Neural cell (in vitro differentiated cells): ENCODE measurements around the gene HBG1. TPM values are rescaled to one million over a fixed set of nuclear protein-coding genes. Genes with fewer than 3 reads are reported as not detected.

ENCODE experiments used
- H2AFZ ChIP-seq: fragments of 200-600, 300-800 bp; sonication (generic), shearing (Covaris generic); 2 replicates; pipeline ENCODE4 v1.6.0; 2014; ENCODE audit warnings: low read depth, mild to moderate bottlenecking, antibody characterized with exemption, low read length, moderate library complexity
- H3F3A ChIP-seq: fragments of 200-600 bp; shearing (Covaris generic); 2 replicates; pipeline ENCODE4 v1.6.1; 2016; ENCODE audit warnings: mild to moderate bottlenecking, moderate library complexity, mixed read lengths, antibody characterized with exemption, low read length; ENCODE audit not compliant: insufficient read depth, poor library complexity, severe bottlenecking
- H3K27ac ChIP-seq: fragments of 200-600, 300-800 bp; sonication (generic), shearing (Covaris generic); 2 replicates; pipeline ENCODE4 v1.5.1; 2014; ENCODE audit warnings: mild to moderate bottlenecking, low read length, moderate library complexity
- H3K27me3 ChIP-seq: fragments of 300-800, 200-600 bp; sonication (generic), shearing (Covaris generic); 2 replicates; pipeline ENCODE4 v1.6.0; 2014; ENCODE audit warnings: mild to moderate bottlenecking, low read depth, low read length, moderate library complexity; ENCODE audit not compliant: insufficient read depth
- H3K36me3 ChIP-seq: fragments of 300-800, 200-600 bp; sonication (generic), shearing (Covaris generic); 2 replicates; pipeline ENCODE4 v1.5.1; 2014; ENCODE audit warnings: mild to moderate bottlenecking, antibody characterized with exemption, low read length, moderate library complexity; ENCODE audit not compliant: insufficient read depth
- H3K4me2 ChIP-seq: fragments of 300-800, 200-600 bp; sonication (generic), shearing (Covaris generic); 2 replicates; pipeline ENCODE4 v1.6.0; 2014; ENCODE audit warnings: mild to moderate bottlenecking, low read length
- H3K4me3 ChIP-seq: fragments of 300-800, 200-600 bp; sonication (generic), shearing (Covaris generic); 2 replicates; pipeline ENCODE4 v1.5.1; 2014; ENCODE audit warnings: mild to moderate bottlenecking, low read length, moderate library complexity
- H3K79me2 ChIP-seq: fragments of 200-600 bp; shearing (Covaris generic); replicated peaks from 2 replicates; pipeline ENCODE4 v1.6.0; 2014; ENCODE audit warnings: mild to moderate bottlenecking, low read length, moderate library complexity; ENCODE audit not compliant: insufficient read depth
- H3K9ac ChIP-seq: fragments of 300-800, 200-600 bp; sonication (generic), shearing (Covaris generic); 2 replicates; pipeline ENCODE4 v1.6.1; 2016; ENCODE audit warnings: mild to moderate bottlenecking, low read length, mixed read lengths
- H3K9me2 ChIP-seq: fragments of 200-600 bp; shearing (Covaris generic); 2 replicates; pipeline ENCODE4 v1.6.1; 2016; ENCODE audit warnings: mild to moderate bottlenecking, low read length, mixed read lengths; ENCODE audit not compliant: insufficient read depth
- H3K9me3 ChIP-seq: fragments of 200-600, 300-800 bp; sonication (generic), shearing (Covaris generic); 2 replicates; pipeline ENCODE4 v1.6.1; 2016; ENCODE audit warnings: mild to moderate bottlenecking, mixed run types, low read length, moderate library complexity, mixed read lengths
- H4K20me1 ChIP-seq: fragments of 200-600 bp; shearing (Covaris generic); 2 replicates; pipeline ENCODE4 v1.6.1; 2016; ENCODE audit warnings: mild to moderate bottlenecking, mixed run types; ENCODE audit not compliant: insufficient read depth
- CTCF ChIP-seq: fragments of 450-650 bp; IDR thresholded peaks from 2 replicates; pipeline ENCODE4 v1.5.1; 2014; ENCODE audit warnings: antibody characterized with exemption, mild to moderate bottlenecking, moderate library complexity; ENCODE audit not compliant: poor library complexity, severe bottlenecking
- EP300 ChIP-seq: fragments of 450-650 bp; conservative IDR thresholded peaks from 2 replicates; pipeline ENCODE4 v1.6.1; 2014; ENCODE audit warnings: antibody characterized with exemption, mild to moderate bottlenecking, moderate library complexity; ENCODE audit not compliant: poor library complexity, severe bottlenecking
- EZH2 ChIP-seq: fragments of 200-600, 300-800 bp; shearing (Covaris generic), sonication (generic); IDR thresholded peaks from 2 replicates; pipeline ENCODE4 v1.6.1; 2014; ENCODE audit warnings: antibody characterized with exemption, low read length, borderline replicate concordance, mild to moderate bottlenecking; ENCODE audit not compliant: insufficient read depth, poor library complexity, severe bottlenecking
- MXI1 ChIP-seq: fragments of 450-650 bp; conservative IDR thresholded peaks from 2 replicates; pipeline ENCODE4 v1.6.1; 2014; ENCODE audit warnings: antibody characterized with exemption, mild to moderate bottlenecking; ENCODE audit not compliant: poor library complexity, severe bottlenecking
- POLR2AphosphoS5 ChIP-seq: IDR thresholded peaks from 2 replicates; pipeline ENCODE4 v1.6.1; 2012
- RAD21 ChIP-seq: fragments of 450-650 bp; conservative IDR thresholded peaks from 2 replicates; pipeline ENCODE4 v1.6.1; 2014; ENCODE audit warnings: antibody characterized with exemption, mild to moderate bottlenecking, moderate library complexity
- REST ChIP-seq: IDR thresholded peaks from 2 replicates; pipeline ENCODE4 v1.6.1; 2012; ENCODE audit warnings: borderline replicate concordance
- SMC3 ChIP-seq: fragments of 450-650 bp; conservative IDR thresholded peaks from 2 replicates; pipeline ENCODE4 v1.6.1; 2014; ENCODE audit warnings: antibody characterized with exemption, mild to moderate bottlenecking, moderate library complexity; ENCODE audit not compliant: poor library complexity
- TAF1 ChIP-seq: IDR thresholded peaks from 2 replicates; pipeline ENCODE4 v1.6.1; 2012; ENCODE audit warnings: low read depth
- polyA plus RNA-seq: library from polyadenylated mRNA; depleted of rRNA; stranded (reverse); fragments of >200 nt; gene quantifications from 2 replicates; pipeline ENCODE4 v1.2.3, GENCODE V29; 2014

The HBG1 gene
- polyA plus RNA-seq, 1 donor from 2014 or later: not detected

GRCh38 chr11:5289696-5290095 lies 40.0 kb upstream of the HBG1 start:
- H3K9me2 ChIP-seq: no peaks in the 10 kb centered on the region
- H3K27me3 ChIP-seq: no peaks in the 10 kb centered on the region
- no peaks in the 10 kb centered on the region for H3K9me3 ChIP-seq
- no peaks in the 10 kb centered on the region for H3K36me3 ChIP-seq
- H3F3A ChIP-seq: no peaks in the 10 kb centered on the region
- no peak overlapping the region for H3K4me2 ChIP-seq
- no peaks in the 10 kb centered on the region for H4K20me1 ChIP-seq
- H3K27ac ChIP-seq: no peak overlapping the region
- H3K79me2 ChIP-seq: no peaks in the 10 kb centered on the region
- H3K9ac ChIP-seq: no peak overlapping the region
- H2AFZ ChIP-seq: no peak overlapping the region
- no peak for TF ChIP-seq EZH2
- TF ChIP-seq SMC3: no peak
- TF ChIP-seq REST: no peak
- no peak for TF ChIP-seq TAF1
- TF ChIP-seq MXI1: no peak
- TF ChIP-seq POLR2AphosphoS5: no peak
- no peak for TF ChIP-seq RAD21
- no peak for TF ChIP-seq EP300
- no peak for TF ChIP-seq CTCF
- no peak overlapping the region for H3K4me3 ChIP-seq

GRCh38 chr11:5288906-5289550 lies 39.4 kb upstream of the HBG1 start:
- H3K4me3 ChIP-seq: no peak overlapping the region
- no peaks in the 10 kb centered on the region for H3K9me2 ChIP-seq
- H2AFZ ChIP-seq: no peak overlapping the region
- no peak overlapping the region for H3K27ac ChIP-seq
- no peak for TF ChIP-seq EP300
- no peak for TF ChIP-seq EZH2
- no peak for TF ChIP-seq RAD21
- no peak for TF ChIP-seq TAF1
- TF ChIP-seq SMC3: no peak
- no peak for TF ChIP-seq POLR2AphosphoS5
- no peak for TF ChIP-seq REST
- TF ChIP-seq CTCF: no peak
- no peak for TF ChIP-seq MXI1
- H3K27me3 ChIP-seq: no peaks in the 10 kb centered on the region
- no peaks in the 10 kb centered on the region for H3K36me3 ChIP-seq
- no peak overlapping the region for H3K4me2 ChIP-seq
- H3K79me2 ChIP-seq: no peaks in the 10 kb centered on the region
- no peaks in the 10 kb centered on the region for H3K9me3 ChIP-seq
- no peaks in the 10 kb centered on the region for H3F3A ChIP-seq
- no peak overlapping the region for H3K9ac ChIP-seq
- H4K20me1 ChIP-seq: no peaks in the 10 kb centered on the region
